GM12878 (cell line): ENCODE results near the gene GATAD2B. TPM values are rescaled to one million over a fixed set of nuclear protein-coding genes. Genes with fewer than 3 reads are reported as not detected.

ENCODE experiments used
- ATF3 ChIP-seq: IDR thresholded peaks from 2 replicates; pipeline ENCODE4 v1.6.1; 2011; ENCODE audit warnings: low read depth, mild to moderate bottlenecking, low read length, moderate library complexity, borderline replicate concordance; ENCODE audit errors: extremely low read depth
- ATF7 ChIP-seq: fragments of 450-650 bp; IDR thresholded peaks from 2 replicates; pipeline ENCODE4 v1.6.1; 2016; ENCODE audit warnings: low read depth, mild to moderate bottlenecking
- CHD2 ChIP-seq: IDR thresholded peaks from 2 replicates; pipeline ENCODE4 v1.6.1; 2011; ENCODE audit warnings: low read depth, low read length, improper control_type of control experiment, borderline replicate concordance
- E2F4 ChIP-seq: IDR thresholded peaks from 2 replicates; pipeline ENCODE4 v1.6.1; 2012; ENCODE audit warnings: low read depth, low read length, improper control_type of control experiment
- EED ChIP-seq: sonication (generic); IDR thresholded peaks from 2 replicates; pipeline ENCODE4 v1.6.1; 2016; ENCODE audit warnings: antibody characterized with exemption, low read depth
- ELK1 ChIP-seq: IDR thresholded peaks from 2 replicates; pipeline ENCODE4 v1.6.1; 2012; ENCODE audit warnings: low read depth, low read length, improper control_type of control experiment
- IKZF2 ChIP-seq, 2 experiments: fragments of 450-650 bp; IDR thresholded peaks; 2 replicates each; pipeline ENCODE4 v1.6.1; 2017; ENCODE audit warnings: mild to moderate bottlenecking in 2 of 2, moderate library complexity in 2 of 2
- JUNB ChIP-seq: IDR thresholded peaks from 2 replicates; pipeline ENCODE4 v1.6.1; 2016; ENCODE audit warnings: antibody characterized with exemption, mild to moderate bottlenecking
- NFIC ChIP-seq: IDR thresholded peaks from 2 replicates; pipeline ENCODE4 v1.6.1; 2012; ENCODE audit warnings: low read depth, mild to moderate bottlenecking, inconsistent platforms, low read length, moderate library complexity
- PKNOX1 ChIP-seq: fragments of 450-650 bp; IDR thresholded peaks from 2 replicates; pipeline ENCODE4 v1.6.1; 2016; ENCODE audit warnings: mild to moderate bottlenecking
- POLR2A ChIP-seq: IDR thresholded peaks from 2 replicates; pipeline ENCODE4 v1.6.1; 2011; ENCODE audit warnings: low read depth, mild to moderate bottlenecking, low read length
- POLR2AphosphoS2 ChIP-seq: IDR thresholded peaks from 2 replicates; pipeline ENCODE4 v1.6.1; 2011; ENCODE audit warnings: low read depth, mild to moderate bottlenecking, low read length, improper control_type of control experiment, moderate library complexity
- RAD51 ChIP-seq: fragments of 450-650 bp; IDR thresholded peaks from 2 replicates; pipeline ENCODE4 v1.6.1; 2016; ENCODE audit warnings: moderate library complexity, mild to moderate bottlenecking, inconsistent platforms
- RB1 ChIP-seq: fragments of 450-650 bp; formaldehyde crosslinking; IDR thresholded peaks from 2 replicates; pipeline ENCODE4 v1.6.1; 2017; ENCODE audit warnings: mild to moderate bottlenecking, borderline replicate concordance
- SMARCA5 ChIP-seq: fragments of 450-650 bp; IDR thresholded peaks from 2 replicates; pipeline ENCODE4 v1.6.1; 2017; ENCODE audit warnings: mild to moderate bottlenecking
- SP1 ChIP-seq: IDR thresholded peaks from one replicate; pipeline ENCODE4 v1.6.1; 2011; ENCODE audit warnings: low read depth, low read length
- SPI1 ChIP-seq: IDR thresholded peaks from 2 replicates; pipeline ENCODE4 v1.6.1; 2011; ENCODE audit warnings: low read depth, mild to moderate bottlenecking, low read length, moderate library complexity, borderline replicate concordance; ENCODE audit not compliant: insufficient read depth
- STAT1 ChIP-seq: fragments of 450-650 bp; conservative IDR thresholded peaks from 2 replicates; pipeline ENCODE4 v1.6.1; 2014; ENCODE audit warnings: antibody characterized with exemption, mild to moderate bottlenecking
- STAT3 ChIP-seq: IDR thresholded peaks from 2 replicates; pipeline ENCODE4 v1.6.1; 2011; ENCODE audit warnings: low read depth, low read length, improper control_type of control experiment
- TARDBP ChIP-seq: IDR thresholded peaks from 2 replicates; pipeline ENCODE4 v1.6.1; 2016; ENCODE audit warnings: borderline replicate concordance
- ZNF207 ChIP-seq: fragments of 450-650 bp; IDR thresholded peaks from 2 replicates; pipeline ENCODE4 v1.6.1; 2014; ENCODE audit warnings: antibody characterized with exemption, mild to moderate bottlenecking, borderline replicate concordance
- ZNF24 ChIP-seq: fragments of 450-650 bp; IDR thresholded peaks from 2 replicates; pipeline ENCODE4 v1.6.1; 2017; ENCODE audit warnings: antibody characterized with exemption, mild to moderate bottlenecking
- ZNF592 ChIP-seq: fragments of 450-650 bp; IDR thresholded peaks from 2 replicates; pipeline ENCODE4 v1.6.1; 2017; ENCODE audit warnings: mild to moderate bottlenecking, moderate library complexity
- ZSCAN29 ChIP-seq: fragments of 450-650 bp; IDR thresholded peaks from 2 replicates; pipeline ENCODE4 v1.6.1; 2017; ENCODE audit warnings: mild to moderate bottlenecking, moderate library complexity
- polyA plus RNA-seq, 11 experiments: library from polyadenylated mRNA; depleted of rRNA in 4 of 11; unstranded in 6 of 11; stranded (reverse) in 5 of 11; fragments of >200 nt; fragmentation: Nextera tagmentation in 4 of 11; fragmentation: Illumina TruSeq in 1 of 11; extraction: Ambion mirVana in 4 of 11; extraction: Trizol in 1 of 11; gene quantifications; 1 replicate in 1 of 11; 2 replicates in 10 of 11; pipeline versions ENCODE4 v1.2.1 to v1.2.3, GENCODE V29; 2011 to 2016; ENCODE audit warnings: inconsistent platforms in 2 of 11, missing spikeins in 2 of 11, low read depth in 1 of 11
- total RNA-seq, 4 experiments: library from RNA; depleted of rRNA in 3 of 4; stranded (reverse); fragments of >200 nt in 3 of 4; fragmentation: Illumina TruSeq in 1 of 4; extraction: Trizol in 1 of 4; gene quantifications; 2 replicates each; pipeline versions ENCODE4 v1.2.1 to v1.2.3, GENCODE V29; 2013 to 2021

GATAD2B gene
- total and polyA plus RNA-seq, 10 of the 15 experiments (the other 5 are each of a cell fraction or from before 2014, with no cell fraction given): 2.4 to 63.1 (median 8.7) TPM

GRCh38 chr1:153967107-153967999 lies 44.6 kb upstream of the GATAD2B start, which contains the start of gene CREB3L4 (continued):
- no peak for TF ChIP-seq ZNF592
- no peak for TF ChIP-seq JUNB
- TF ChIP-seq NFIC: no peak
- TF ChIP-seq CHD2: peak; percentile 92
- TF ChIP-seq STAT3: no peak
- no peak for TF ChIP-seq ZNF24
- TF ChIP-seq IKZF2 (IDR thresholded peaks at IDR 0.05): peak; percentile 87 to 88
- peak; percentile 59; the same call in 1 of the 2 replicates for TF ChIP-seq SMARCA5
- TF ChIP-seq TARDBP: no peak
- TF ChIP-seq PKNOX1: peak; percentile 100
- TF ChIP-seq ELK1: 0 out of 2 replicates have a peak, but pooled peaks have one; percentile 52
- TF ChIP-seq STAT1: no peak; the same call in 1 of the 2 replicates
- TF ChIP-seq ATF7: peak; percentile 64
- TF ChIP-seq ATF3: peak; percentile 43; the same call in 1 of the 2 replicates
- TF ChIP-seq POLR2A: peak; percentile 90
- TF ChIP-seq RB1: 0 out of 2 replicates have a peak, but pooled peaks have one; percentile 57
- TF ChIP-seq ZSCAN29: no peak
- TF ChIP-seq E2F4: peak; percentile 15; the same call in 1 of the 2 replicates
- TF ChIP-seq RAD51: peak; percentile 86
- TF ChIP-seq EED: peak; percentile 66
- TF ChIP-seq SPI1: no peak
- peak; percentile 99 for TF ChIP-seq SP1
- no peak; the same call in 1 of the 2 replicates for TF ChIP-seq POLR2AphosphoS2
- TF ChIP-seq ZNF207: peak; percentile 70; the same call in 1 of the 2 replicates
